ENCODE results near the gene TMPRSS11A. TPM values are rescaled to one million over a fixed set of nuclear protein-coding genes. Genes with fewer than 3 reads are reported as not detected.
A peak's percentile ranks its signal among the peaks of the same experiment; 100 is the strongest.

TMPRSS11A gene
- polyA plus RNA-seq (2013, experiment 1 of 2; ENCODE audit: insufficient read length): not detected
- polyA plus RNA-seq (2013, experiment 2 of 2; ENCODE audit: insufficient read length): not detected

- DNase-seq: no peak
Measured at GRCh38 chr4:67963356-67963755, at the start of gene TMPRSS11A. Gene TMPRSS11A (minus strand): TSS chr4:67963493. CDS start chr4:67963393, 100 bp downstream.

GRCh38 chr4:68011684-68012083 is 48.4 kb upstream of the TMPRSS11A start:
- no peak for DNase-seq

- DNase-seq: no peak
Measured at GRCh38 chr4:68002906-68003305, 39.6 kb upstream of the TMPRSS11A start.

- no peak for DNase-seq
Measured at GRCh38 chr4:67996127-67996526, 32.8 kb upstream of the TMPRSS11A start.

GRCh38 chr4:67988991-67989390 is 25.7 kb upstream of the TMPRSS11A start:
- DNase-seq: no peak

- no peak for DNase-seq
Measured at GRCh38 chr4:67983333-67983732, 20.0 kb upstream of the TMPRSS11A start.

GRCh38 chr4:67980512-67980911 is 17.2 kb upstream of the TMPRSS11A start:
- DNase-seq: no peak

- DNase-seq: no peak
Measured at GRCh38 chr4:67973608-67974007, 10.3 kb upstream of the TMPRSS11A start.

- DNase-seq: no peak
Measured at GRCh38 chr4:67954890-67955289, 8.4 kb downstream of the TMPRSS11A start.

GRCh38 chr4:67941074-67941473 is 22.2 kb downstream of the TMPRSS11A start:
- DNase-seq: no peak

- no peak for DNase-seq
Measured at GRCh38 chr4:67940506-67940905, 22.8 kb downstream of the TMPRSS11A start.

GRCh38 chr4:67939195-67939594 is 24.1 kb downstream of the TMPRSS11A start:
- no peak for DNase-seq

- no peak for DNase-seq
Measured at GRCh38 chr4:67935888-67936287, 27.4 kb downstream of the TMPRSS11A start.

- DNase-seq: no peak
Measured at GRCh38 chr4:67934628-67935027, 28.7 kb downstream of the TMPRSS11A start.

GRCh38 chr4:67933755-67934154 is 29.5 kb downstream of the TMPRSS11A start:
- peak; percentile 7 for DNase-seq

GRCh38 chr4:67933038-67933437 is 30.3 kb downstream of the TMPRSS11A start:
- DNase-seq: no peak

GRCh38 chr4:67931256-67931655 is 32.0 kb downstream of the TMPRSS11A start:
- no peak for DNase-seq

GRCh38 chr4:67929426-67929825 is 33.9 kb downstream of the TMPRSS11A start:
- peak; percentile 35 for DNase-seq

- DNase-seq: no peak
Measured at GRCh38 chr4:67928546-67928945, 34.7 kb downstream of the TMPRSS11A start.

GRCh38 chr4:67927251-67927650 is 36.0 kb downstream of the TMPRSS11A start:
- no peak for DNase-seq

- no peak for DNase-seq
Measured at GRCh38 chr4:67926485-67926884, 36.8 kb downstream of the TMPRSS11A start.

GRCh38 chr4:67922697-67923096 is 40.6 kb downstream of the TMPRSS11A start:
- peak; percentile 31 for DNase-seq

- no peak for DNase-seq
Measured at GRCh38 chr4:67918428-67918827, 44.9 kb downstream of the TMPRSS11A start.

GRCh38 chr4:67915400-67915966 is 47.8 kb downstream of the TMPRSS11A start:
- DNase-seq: no peak

GRCh38 chr4:67912080-67912479 is 51.2 kb downstream of the TMPRSS11A start:
- no peak for DNase-seq
